HG03457 (cell line): Measurements from ENCODE around the gene ZFHX3.

Source experiments
- ATAC-seq: cut with Tn5 transposase; IDR thresholded peaks from one replicate; pipeline ENCODE4 v1.9.1; 2021; ENCODE audit warnings: moderate number of reproducible peaks; ENCODE audit not compliant: unreplicated experiment

Gene ZFHX3

GRCh38 chr16:72886346-72886974, 161.5 kb downstream of the ZFHX3 start:
- ATAC-seq: no peak

- ATAC-seq: no peak
Measured at GRCh38 chr16:72884573-72884972, 163.4 kb downstream of the ZFHX3 start.

DNA sequence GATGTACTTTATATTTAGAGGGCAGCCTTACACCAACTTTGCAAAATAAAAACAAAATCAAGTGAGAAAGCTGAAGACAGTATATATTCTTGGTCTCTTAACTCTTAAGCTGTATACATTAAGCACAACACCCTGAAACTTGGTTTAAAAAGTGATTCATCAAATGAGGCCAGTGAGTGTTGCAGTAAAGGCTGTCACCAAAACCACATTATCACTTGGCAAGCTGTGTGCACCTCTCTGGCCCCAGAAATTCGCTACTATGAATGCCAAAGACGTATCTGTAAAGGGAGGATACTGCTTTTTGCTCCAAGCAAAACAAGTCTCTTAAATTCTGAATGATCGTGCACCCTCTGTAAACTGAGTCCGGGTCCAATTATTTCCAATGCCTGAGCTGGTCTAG, 163.9 kb downstream of the ZFHX3 start:
- ATAC-seq: no peak

GRCh38 chr16:72879846-72880245, 168.1 kb downstream of the ZFHX3 start:
- ATAC-seq: no peak

DNA sequence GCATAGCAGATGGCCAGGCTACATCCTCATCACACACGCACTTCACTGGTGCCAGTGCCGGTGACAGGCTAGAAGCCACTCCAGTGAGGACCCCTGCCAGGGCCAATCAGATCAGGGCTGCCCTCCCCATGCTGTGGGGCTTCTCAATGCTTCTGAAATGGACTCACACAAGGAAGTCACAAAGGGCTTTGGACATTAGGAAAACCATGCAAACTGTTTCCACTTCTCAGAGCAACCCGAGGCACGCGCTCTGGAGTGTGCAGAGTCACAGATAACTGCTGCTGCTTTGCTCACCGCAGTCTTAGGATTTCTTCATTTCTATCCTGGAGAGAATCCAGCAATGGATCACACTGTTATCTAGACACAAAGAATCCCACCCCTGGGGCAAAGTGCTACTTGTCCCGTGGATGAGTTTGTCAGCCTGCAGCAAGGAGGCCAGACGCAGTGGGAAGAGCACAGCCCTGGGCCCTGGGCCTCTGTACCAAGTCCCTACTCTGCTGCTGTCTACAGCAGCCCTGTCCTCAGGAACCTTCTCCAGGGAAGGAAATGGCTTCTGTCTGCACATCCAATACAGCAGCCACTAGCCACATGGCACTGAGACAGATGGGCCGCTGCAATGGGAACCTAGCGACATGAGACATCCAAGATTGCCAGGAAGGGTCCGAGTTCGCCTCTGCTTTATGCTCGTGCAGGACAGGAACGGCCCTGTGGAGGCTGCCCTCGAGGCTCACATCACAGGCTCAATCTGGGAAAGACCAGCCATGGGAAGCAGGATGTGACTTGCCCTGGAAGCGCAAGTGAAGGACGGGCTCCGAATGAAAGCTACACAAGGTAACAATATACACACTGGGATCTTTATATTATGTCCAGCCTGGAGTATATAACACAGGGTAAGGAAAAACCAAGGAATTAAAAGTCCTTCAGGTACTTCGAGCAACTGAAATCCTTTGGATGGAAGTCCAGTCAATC, 169.3 kb downstream of the ZFHX3 start:
- ATAC-seq: no peak

DNA sequence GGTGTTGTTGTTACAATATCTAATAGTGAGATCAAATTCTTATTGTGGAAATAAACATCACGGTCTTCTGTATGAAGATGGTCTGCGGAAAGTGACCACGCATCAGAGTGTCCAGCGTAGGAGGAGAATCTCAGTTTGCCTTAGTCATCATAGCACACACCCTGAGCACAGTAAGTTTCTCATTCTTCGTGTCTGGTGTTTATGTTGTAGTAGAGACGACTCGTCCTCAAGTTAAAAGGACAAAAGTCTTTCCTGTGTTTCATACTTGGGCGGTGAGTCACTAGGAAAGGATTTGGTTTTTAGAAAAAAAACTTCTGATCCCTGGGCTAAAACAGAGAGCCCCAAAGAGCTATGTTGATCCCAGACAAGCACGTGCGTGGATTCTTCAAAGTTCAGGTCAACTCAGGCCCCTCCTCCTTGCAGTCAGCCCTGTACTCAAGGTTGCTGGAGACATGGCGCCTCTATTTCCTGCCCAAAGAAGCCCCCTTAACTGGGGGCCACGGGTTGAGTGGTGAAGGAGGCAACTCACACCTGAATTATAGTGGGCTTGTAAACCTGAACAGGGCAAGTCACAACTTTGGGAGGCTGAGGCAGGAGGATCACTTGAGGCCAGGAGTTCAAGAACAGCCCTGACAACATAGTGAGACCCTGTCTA, 170.4 kb downstream of the ZFHX3 start:
- ATAC-seq: no peak

GRCh38 chr16:72876981-72877373, 171.0 kb downstream of the ZFHX3 start:
- ATAC-seq: no peak

- ATAC-seq: no peak
Measured at GRCh38 chr16:72876221-72876620, 171.7 kb downstream of the ZFHX3 start.

- ATAC-seq: no peak
Measured at GRCh38 chr16:72875291-72876031, 172.5 kb downstream of the ZFHX3 start.

GRCh38 chr16:72873853-72874252, 174.1 kb downstream of the ZFHX3 start:
- no peak for ATAC-seq

DNA sequence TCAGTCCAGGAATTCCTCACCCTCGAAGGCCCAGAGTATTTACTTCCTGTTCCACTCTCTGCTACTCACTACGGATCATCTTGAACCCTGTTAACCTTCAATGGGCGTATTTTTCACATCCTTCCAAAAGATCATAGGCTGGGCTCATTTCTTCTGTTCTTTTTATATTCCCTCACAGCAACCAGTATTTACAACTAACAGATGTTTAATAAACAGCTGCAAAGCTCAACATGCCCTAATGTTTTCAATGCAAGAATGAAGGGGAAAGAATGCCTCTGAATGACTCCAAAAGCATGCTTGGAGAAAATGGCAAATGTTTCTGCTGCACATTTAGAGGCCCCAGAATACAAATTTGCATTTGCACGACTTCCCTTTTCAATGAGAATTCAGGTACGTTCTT, 174.9 kb downstream of the ZFHX3 start:
- ATAC-seq: no peak

DNA sequence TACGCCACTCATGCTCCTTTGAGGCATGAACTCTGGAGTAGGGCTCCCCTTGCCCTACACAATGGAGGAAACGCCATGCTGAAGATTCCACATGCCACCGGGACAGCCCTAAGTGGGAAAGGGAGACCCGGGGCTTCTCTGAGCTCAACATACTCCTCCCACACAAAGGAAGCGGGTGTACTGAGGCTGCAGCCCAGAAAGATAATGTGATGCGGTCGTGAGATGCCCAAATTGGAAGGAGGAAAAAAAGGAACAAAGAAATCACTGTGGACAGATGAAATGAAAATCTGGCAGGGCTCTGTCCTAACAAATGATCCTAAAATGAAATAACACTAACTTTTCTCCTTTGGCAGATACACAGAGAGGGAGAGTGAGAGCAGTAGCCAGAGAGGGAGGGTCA, 182.1 kb downstream of the ZFHX3 start:
- no peak for ATAC-seq

DNA sequence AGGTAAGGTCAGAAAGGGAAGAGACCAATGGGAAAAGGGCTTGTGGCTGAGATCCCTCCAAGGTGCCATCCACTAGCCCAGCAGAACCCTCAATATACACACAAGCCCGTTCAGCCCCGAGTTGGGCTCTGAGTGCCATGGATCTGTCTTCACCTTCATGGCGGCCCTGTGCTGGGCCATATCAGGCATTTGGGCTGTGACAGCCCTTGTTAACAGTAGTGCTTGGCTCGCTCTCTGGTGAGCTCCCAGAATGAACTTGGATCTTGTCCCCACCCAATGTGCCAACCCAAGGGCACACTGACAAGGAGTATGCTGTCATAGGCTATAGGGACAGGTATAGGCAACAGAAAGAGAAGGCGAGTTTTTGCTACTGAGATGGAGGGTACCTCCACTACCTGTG, 182.7 kb downstream of the ZFHX3 start:
- no peak for ATAC-seq

GRCh38 chr16:72864130-72864833, 183.6 kb downstream of the ZFHX3 start:
- ATAC-seq: no peak

GRCh38 chr16:72862090-72862489, 185.8 kb downstream of the ZFHX3 start:
- no peak for ATAC-seq

DNA sequence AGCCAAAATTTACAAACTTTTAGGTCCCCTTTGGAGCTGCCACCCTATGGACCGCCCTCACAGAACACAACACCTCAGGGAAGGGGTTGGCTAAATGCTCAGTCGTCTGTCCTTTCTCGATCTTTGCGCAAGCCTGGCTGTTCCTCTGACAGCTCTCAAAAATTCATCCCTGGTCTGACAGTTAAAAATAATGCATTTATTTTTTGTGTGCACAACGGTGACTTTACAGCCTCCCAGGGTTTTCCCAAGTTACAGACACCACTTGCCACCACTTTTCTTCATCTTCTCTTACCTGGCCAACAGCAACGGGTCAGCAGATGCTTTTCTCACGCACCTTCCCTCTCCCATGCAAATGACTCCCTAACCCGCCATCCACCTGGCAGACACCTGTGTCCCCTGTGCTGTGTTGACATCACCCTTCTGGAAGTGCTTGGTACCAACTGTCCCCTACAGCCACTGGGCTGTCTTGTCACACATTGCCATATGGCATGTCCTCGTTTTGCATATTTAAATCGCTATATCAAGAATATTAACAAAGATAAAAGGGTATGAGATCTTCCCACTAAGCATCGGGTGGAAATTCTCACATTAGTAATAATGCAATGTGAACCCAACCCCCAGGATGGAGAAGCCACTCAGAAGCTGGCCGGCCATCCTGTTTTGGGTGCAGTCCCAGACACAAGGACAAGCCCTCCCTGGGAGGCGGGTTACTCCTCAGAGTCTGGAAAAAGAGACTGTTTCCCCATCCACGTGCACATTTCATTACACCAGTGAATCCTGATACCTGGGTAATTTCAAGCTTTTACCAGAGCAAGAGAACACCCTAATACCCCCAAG, 187.0 kb downstream of the ZFHX3 start:
- no peak for ATAC-seq

GRCh38 chr16:72859581-72859980, 188.3 kb downstream of the ZFHX3 start:
- no peak for ATAC-seq

DNA sequence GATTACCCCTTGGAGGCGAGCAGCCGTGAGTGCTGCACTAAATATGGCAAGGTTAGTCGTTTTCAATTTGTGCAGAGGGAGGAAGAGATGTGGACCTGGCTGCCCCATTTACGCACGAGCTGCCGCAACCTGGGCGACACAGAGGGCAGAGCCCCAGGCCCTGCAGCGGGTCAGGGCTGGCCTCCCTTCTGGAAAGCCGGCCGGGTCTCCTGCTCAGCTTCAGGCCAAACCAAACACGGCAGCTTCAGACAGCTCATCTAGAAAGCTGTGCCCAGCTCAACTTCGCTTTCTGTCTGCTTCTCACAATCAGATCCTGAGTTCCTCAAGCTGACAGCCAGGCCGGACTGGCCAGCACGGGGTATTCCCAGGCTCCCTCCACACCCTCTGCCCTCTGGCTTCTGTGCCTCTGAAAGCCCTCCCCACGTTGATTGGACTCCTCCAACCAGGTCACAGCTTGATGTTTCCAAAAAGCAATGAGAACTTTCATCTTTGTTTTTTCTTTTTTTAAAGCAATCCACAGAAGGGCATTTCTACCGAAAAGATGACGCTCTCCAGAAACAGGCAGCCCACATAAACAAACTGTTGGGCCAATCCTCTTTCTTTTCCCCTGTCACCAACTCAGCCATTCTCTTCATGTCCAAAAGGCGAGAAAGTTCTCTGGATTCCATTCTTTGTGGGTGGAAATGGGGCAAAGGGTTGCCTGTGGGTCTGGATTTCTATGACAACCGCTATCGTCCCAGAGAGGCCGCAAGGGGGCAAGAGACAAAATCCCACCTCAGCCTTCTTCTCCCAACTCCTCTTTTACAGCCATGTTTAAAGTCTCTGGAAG, 189.0 kb downstream of the ZFHX3 start:
- ATAC-seq: no peak
